Stimulated activated CD8-positive, alpha-beta memory T cell treated with anti-CD3 and anti-CD28 coated beads, Interleukin-15, amount 100 ng/mL, for 1 hour (primary cell): ENCODE results near the gene HMCN1.
"Not testable (repeated sequence)": the region's sequence is repeated elsewhere in the genome, so short reads cannot be mapped to it uniquely, and the experiment has no call there.

Source experiments
- DNase-seq: peaks from one replicate; pipeline ENCODE4 v3.0.0-alpha.2; 2020; ENCODE audit warnings: low read depth

Gene HMCN1

DNA sequence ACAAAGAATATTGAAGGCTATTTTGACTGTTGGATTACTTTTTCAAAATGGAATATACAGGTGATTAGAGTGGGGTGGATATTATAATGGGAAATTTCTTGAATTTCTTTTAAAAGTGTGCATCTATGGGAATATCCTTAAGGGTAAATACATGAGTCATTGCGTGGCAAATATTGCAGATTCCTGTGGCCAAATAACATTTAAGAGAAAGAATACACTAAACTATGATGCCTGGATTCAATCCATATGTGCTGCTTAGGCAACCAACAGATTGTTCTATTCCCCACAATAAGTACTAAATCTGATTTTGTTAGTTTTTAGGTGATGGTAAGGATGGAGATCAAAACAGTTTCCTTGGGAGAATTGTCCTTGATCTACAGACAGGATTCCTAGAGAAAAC is 119.5 kb downstream of the HMCN1 start:
- no peak for DNase-seq

DNA sequence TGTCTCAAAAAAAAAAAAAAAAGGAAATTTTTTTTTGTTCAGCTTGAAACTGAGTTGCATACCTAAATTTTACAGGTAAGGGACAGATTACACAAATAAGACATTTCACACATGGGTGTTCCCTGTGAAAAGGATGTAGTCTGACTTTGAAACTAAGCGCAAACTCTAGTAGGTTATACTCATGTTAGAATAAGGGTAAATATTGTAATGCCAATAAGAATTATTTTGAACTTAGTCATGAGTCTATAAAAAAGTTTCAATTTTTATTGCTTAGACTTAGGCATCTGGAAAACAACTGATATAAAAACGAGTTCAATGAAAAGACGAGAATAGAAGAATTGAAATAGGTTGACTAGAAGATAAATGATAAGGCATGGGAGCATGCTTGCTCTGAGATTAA is 122.3 kb downstream of the HMCN1 start:
- DNase-seq: no peak

GRCh38 chr1:185857442-185857841 is 123.3 kb downstream of the HMCN1 start:
- no peak for DNase-seq

DNA sequence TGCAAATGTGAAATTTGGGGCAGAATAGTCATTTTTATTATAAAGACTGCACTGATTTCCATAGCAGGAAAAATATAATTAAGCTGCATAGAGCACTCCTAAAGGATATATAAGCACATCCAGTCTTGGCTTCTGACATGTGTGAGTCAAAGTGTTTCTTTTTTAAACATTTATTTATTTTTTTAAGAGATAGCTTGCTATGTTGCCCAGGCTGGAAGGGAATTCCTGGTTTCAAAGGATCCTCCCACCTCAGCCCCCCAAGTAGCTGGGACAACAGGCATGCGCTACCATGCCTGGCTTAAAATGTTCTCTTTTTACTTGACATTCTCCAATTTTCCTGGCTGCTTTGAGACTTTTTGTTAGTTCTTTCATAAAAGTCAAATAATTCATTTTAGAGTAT is 126.1 kb downstream of the HMCN1 start:
- DNase-seq: no peak

- no peak for DNase-seq
Observed at GRCh38 chr1:185860859-185861258, 126.7 kb downstream of the HMCN1 start.

DNA sequence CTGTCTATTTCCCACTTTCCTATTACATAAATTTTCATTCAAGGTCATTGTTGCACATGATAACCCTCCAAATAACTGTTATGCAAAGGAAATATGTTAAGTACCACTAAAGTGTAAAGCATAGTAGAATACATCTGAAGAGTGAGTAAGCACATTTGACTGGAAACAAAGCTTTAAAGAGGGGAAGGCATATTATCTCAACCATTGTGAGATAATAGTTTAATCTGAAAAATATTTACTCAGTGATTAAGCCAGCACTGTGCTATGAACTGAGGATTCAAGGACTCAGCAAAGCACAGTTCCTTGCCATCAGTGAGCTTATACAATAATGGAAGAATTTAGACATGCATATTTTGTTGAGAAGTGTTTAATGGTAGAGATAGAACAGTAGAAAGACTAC is 127.4 kb downstream of the HMCN1 start:
- DNase-seq: no peak

- no peak for DNase-seq
Observed at GRCh38 chr1:185862235-185862634, 128.0 kb downstream of the HMCN1 start.

DNA sequence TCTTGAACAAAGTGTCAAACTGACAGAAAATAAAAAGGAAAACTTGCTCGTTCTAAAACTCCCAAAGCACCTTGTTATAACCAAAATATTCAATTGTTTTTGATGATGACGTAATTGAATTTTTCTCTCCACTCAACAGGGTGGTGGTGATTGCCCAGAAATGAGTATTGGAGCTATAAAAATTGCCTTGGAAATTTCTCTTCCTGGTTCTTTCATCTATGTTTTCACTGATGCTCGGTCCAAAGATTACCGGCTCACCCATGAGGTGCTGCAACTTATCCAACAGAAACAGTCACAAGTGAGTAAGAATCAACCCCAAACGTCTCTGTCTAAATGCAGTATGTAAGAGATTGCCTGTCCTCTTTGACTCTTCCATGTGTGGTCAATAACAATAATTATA is 130.1 kb downstream of the HMCN1 start:
- no peak for DNase-seq

- DNase-seq: no peak
Observed at GRCh38 chr1:185864889-185865517, 130.8 kb downstream of the HMCN1 start.

GRCh38 chr1:185869590-185869989 is 135.4 kb downstream of the HMCN1 start:
- no peak for DNase-seq

DNA sequence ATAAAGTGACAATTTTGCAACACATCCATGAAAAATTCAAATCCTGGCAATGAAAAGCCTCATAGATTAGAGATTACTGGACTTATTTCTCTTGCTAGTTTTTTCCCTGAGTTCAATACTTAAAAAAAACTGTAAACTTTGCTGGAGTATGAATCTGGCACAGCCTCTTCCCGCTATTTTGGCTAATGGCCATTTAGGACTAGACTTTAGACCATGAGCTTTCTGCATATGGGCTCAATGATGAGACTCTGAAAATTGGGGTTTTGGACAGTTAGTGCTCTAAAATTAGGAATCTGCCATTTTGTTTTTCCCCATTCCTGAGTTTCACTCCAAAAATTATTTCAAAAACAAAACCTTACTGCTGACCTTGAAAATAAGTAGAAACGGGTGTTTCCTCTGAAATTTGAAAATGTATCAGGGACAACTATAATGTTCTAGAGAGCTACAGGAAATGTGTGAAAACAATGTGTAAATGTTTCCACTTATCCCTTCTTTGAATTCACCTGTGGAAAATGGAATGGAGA is 137.5 kb downstream of the HMCN1 start:
- DNase-seq: no peak

GRCh38 chr1:185874246-185874645 is 140.1 kb downstream of the HMCN1 start:
- no peak for DNase-seq

GRCh38 chr1:185880330-185880729 is 146.1 kb downstream of the HMCN1 start:
- DNase-seq: no peak

- no peak for DNase-seq
Observed at GRCh38 chr1:185880779-185881333, 146.7 kb downstream of the HMCN1 start.

DNA sequence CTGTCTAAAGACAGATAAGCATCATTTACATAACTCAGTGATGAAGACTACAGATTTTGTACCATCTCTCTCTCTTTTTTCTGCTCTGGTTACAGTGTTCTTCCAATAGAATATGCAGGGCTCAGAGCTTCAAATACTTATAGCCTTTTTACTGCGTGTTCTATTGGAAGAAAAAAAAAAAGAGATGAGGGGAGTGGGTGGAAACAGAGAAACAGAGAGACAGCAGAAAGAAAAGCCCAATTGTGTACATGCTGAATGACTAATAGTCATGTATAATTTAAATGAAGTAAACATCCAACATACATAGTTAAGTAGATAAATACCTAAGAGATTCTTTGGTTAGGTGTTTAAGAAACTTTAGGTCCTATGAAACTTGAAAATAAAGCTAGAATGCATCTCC is 151.9 kb downstream of the HMCN1 start:
- DNase-seq: no peak

GRCh38 chr1:185886671-185887070 is 152.5 kb downstream of the HMCN1 start:
- no peak for DNase-seq

DNA sequence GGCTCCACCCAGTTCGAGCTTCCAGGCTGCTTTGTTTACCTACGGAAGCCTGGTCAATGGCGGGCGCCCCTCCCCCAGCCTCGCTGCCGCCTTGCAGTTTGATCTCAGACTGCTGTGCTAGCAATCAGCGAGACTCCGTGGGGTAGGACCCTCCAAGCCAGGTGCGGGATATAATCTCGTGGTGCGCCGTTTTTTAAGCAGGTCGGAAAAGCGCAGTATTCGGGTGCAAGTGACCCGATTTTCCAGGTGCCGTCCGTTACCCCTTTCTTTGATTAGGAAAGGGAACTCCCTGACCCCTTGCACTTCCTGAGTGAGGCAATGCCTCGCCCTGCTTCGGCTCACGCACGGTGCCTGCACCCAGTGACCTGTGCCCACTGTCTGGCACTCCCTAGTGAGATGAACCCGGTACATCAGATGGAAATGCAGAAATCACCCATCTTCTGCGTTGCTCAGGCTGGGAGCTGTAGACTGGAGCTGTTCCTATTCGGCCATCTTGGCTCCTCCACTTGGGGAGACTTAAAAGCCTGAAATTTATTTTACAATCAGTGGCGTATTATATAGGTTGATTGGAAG is 158.7 kb downstream of the HMCN1 start:
- not testable (repeated sequence) for DNase-seq

- DNase-seq: no peak
Observed at GRCh38 chr1:185894791-185895190, 160.6 kb downstream of the HMCN1 start.

DNA sequence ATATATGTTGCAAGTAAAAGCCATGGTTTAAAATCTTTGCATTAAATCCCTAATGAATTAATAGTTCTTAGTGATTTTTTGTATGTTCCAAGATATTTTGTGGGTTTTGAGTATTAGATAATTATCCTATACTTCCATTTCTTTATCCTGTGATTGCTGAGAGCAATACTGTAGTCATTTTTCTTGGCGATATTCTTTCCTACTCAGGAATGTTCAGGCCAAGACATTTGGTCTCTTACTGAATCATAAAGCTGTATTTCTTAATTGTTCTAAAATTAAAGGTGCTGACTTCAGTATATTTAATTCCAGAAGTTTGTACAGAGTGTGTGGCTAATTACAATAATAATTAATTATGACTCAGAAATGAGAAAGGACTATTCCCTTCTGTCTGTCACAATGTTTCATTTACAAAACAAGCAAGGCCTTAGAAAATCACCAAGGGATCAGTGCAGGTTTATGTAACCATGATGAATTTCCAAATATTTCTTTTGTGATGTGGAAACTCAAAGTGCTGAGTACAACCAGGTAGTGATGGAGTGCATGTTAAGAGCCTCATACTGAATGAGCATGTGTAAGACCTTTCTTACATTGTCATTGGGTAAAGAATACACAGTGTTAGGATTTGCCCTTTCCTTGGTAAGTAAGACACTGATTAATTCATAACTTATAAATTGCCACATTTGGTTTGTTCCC is 161.2 kb downstream of the HMCN1 start:
- DNase-seq: no peak

DNA sequence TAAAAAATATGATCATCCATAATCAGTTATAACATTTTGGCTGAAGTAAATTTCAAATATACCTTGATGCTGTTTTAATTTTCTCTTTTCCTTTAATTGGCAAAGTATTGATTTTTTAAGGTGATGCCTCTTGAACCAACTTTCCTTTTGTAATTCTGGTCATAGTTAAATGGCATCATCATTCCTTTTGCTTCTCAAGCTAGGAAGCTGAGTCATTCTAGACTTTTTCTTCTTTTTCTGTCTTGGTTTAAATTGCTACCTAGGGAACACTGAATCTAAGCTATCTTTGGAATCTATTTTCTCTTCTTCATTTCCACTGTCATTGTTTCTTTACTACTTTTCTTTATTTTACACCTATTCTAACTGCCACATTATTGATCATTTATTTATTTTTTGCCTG is 162.7 kb downstream of the HMCN1 start:
- DNase-seq: no peak

DNA sequence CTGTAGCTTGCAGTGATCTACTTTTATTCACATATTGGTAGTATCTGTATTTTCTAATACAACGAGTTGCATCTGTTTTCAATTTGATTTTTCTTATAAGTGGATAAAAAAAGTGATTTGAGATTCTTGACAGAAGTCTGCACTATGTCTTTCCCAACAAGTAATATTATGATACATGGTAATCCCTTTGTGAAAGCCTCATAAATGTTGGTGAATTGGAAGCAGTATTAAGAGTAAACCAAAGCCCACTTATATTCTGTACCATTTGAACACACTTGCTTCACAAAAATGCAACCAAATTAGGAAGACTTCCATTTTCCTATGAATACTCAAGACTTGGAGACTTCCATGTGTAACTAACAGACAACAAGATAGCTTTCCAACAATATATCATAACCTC is 172.0 kb downstream of the HMCN1 start:
- DNase-seq: no peak

GRCh38 chr1:185907246-185907645 is 173.1 kb downstream of the HMCN1 start:
- DNase-seq: no peak

- DNase-seq: no peak
Observed at GRCh38 chr1:185911978-185912377, 177.8 kb downstream of the HMCN1 start.
